GM12878 (cell line): ENCODE data around the gene TMEM176B. TPM values are rescaled to one million over a fixed set of nuclear protein-coding genes. Genes with fewer than 3 reads are reported as not detected.

Experiments
- ATF7 ChIP-seq: fragments of 450-650 bp; IDR thresholded peaks from 2 replicates; pipeline ENCODE4 v1.6.1; 2016; ENCODE audit warnings: low read depth, mild to moderate bottlenecking
- CEBPB ChIP-seq, 2 experiments: fragments of 150-350 bp in 1 of 2; IDR thresholded peaks; 2 replicates each; pipeline ENCODE4 v1.6.1; 2012 to 2014; ENCODE audit warnings: low read depth in 2 of 2, low read length in 2 of 2, borderline replicate concordance in 1 of 2, inconsistent platforms in 1 of 2
- EED ChIP-seq: sonication (generic); IDR thresholded peaks from 2 replicates; pipeline ENCODE4 v1.6.1; 2016; ENCODE audit warnings: antibody characterized with exemption, low read depth
- EGR1 ChIP-seq, 2 experiments: IDR thresholded peaks; 1 replicate in 1 of 2; 2 replicates in 1 of 2; pipeline ENCODE4 v1.6.1; 2011 to 2012; ENCODE audit warnings: low read depth in 2 of 2, low read length in 2 of 2, borderline replicate concordance in 1 of 2, mild to moderate bottlenecking in 1 of 2, moderate library complexity in 1 of 2
- FOXM1 ChIP-seq: IDR thresholded peaks from 2 replicates; pipeline ENCODE4 v1.6.1; 2012; ENCODE audit warnings: low read depth, mild to moderate bottlenecking, inconsistent platforms, low read length, moderate library complexity
- HDAC6 ChIP-seq: fragments of 200-600 bp; sonication (generic); IDR thresholded peaks from one replicate; pipeline ENCODE4 v1.8.0; 2017; ENCODE audit warnings: antibody characterized with exemption; ENCODE audit not compliant: unreplicated experiment
- JUNB ChIP-seq: IDR thresholded peaks from 2 replicates; pipeline ENCODE4 v1.6.1; 2016; ENCODE audit warnings: antibody characterized with exemption, mild to moderate bottlenecking
- JUND ChIP-seq: IDR thresholded peaks from 2 replicates; pipeline ENCODE4 v1.6.1; 2012; ENCODE audit warnings: low read depth, mild to moderate bottlenecking, low read length, improper control_type of control experiment, moderate library complexity
- MTA3 ChIP-seq: IDR thresholded peaks from 2 replicates; pipeline ENCODE4 v1.6.1; 2012; ENCODE audit warnings: low read length, inconsistent platforms, borderline replicate concordance
- MYB ChIP-seq: fragments of 150-350 bp; IDR thresholded peaks from 2 replicates; pipeline ENCODE4 v1.6.1; 2014; ENCODE audit warnings: mild to moderate bottlenecking, low read depth, low read length, borderline replicate concordance
- MYC ChIP-seq: IDR thresholded peaks from 2 replicates; pipeline ENCODE4 v1.6.1; 2011; ENCODE audit warnings: mild to moderate bottlenecking, low read length, moderate library complexity, inconsistent platforms; ENCODE audit not compliant: insufficient read depth, insufficient replicate concordance, insufficient read length, severe bottlenecking
- NBN ChIP-seq: fragments of 450-650 bp; IDR thresholded peaks from 2 replicates; pipeline ENCODE4 v1.6.1; 2016
- NFIC ChIP-seq: IDR thresholded peaks from 2 replicates; pipeline ENCODE4 v1.6.1; 2012; ENCODE audit warnings: low read depth, mild to moderate bottlenecking, inconsistent platforms, low read length, moderate library complexity
- POLR2AphosphoS5 ChIP-seq: IDR thresholded peaks from 2 replicates; pipeline ENCODE4 v1.6.1; 2011; ENCODE audit warnings: mild to moderate bottlenecking, low read length, inconsistent platforms
- RFX5 ChIP-seq: IDR thresholded peaks from 2 replicates; pipeline ENCODE4 v1.6.1; 2011; ENCODE audit warnings: low read depth, low read length, improper control_type of control experiment
- SP1 ChIP-seq: IDR thresholded peaks from one replicate; pipeline ENCODE4 v1.6.1; 2011; ENCODE audit warnings: low read depth, low read length
- TARDBP ChIP-seq: IDR thresholded peaks from 2 replicates; pipeline ENCODE4 v1.6.1; 2016; ENCODE audit warnings: borderline replicate concordance
- YBX1 ChIP-seq: fragments of 450-650 bp; IDR thresholded peaks from 2 replicates; pipeline ENCODE4 v1.6.1; 2016; ENCODE audit warnings: antibody characterized with exemption
- polyA plus RNA-seq, 11 experiments: library from polyadenylated mRNA; depleted of rRNA in 4 of 11; unstranded in 6 of 11; stranded (reverse) in 5 of 11; fragments of >200 nt; fragmentation: Nextera tagmentation in 4 of 11; fragmentation: Illumina TruSeq in 1 of 11; extraction: Ambion mirVana in 4 of 11; extraction: Trizol in 1 of 11; gene quantifications; 1 replicate in 1 of 11; 2 replicates in 10 of 11; pipeline versions ENCODE4 v1.2.1 to v1.2.3, GENCODE V29; 2011 to 2016; ENCODE audit warnings: inconsistent platforms in 2 of 11, missing spikeins in 2 of 11, low read depth in 1 of 11
- total RNA-seq, 4 experiments: library from RNA; depleted of rRNA in 3 of 4; stranded (reverse); fragments of >200 nt in 3 of 4; fragmentation: Illumina TruSeq in 1 of 4; extraction: Trizol in 1 of 4; gene quantifications; 2 replicates each; pipeline versions ENCODE4 v1.2.1 to v1.2.3, GENCODE V29; 2013 to 2021
- TF ChIP-seq, protein P1 (sequence below): IDR thresholded peaks from 2 replicates; pipeline ENCODE4 v1.6.1; 2012; ENCODE audit warnings: low read length, inconsistent platforms
- TF ChIP-seq, protein P2 (sequence below), 3 experiments: IDR thresholded peaks in 2 of 3; conservative IDR thresholded peaks in 1 of 3; 2 replicates each; pipeline ENCODE4 v1.5.1; 2011; ENCODE audit warnings: low read depth in 3 of 3, low read length in 3 of 3, mild to moderate bottlenecking in 3 of 3, control low read depth in 2 of 3, moderate library complexity in 2 of 3, inconsistent platforms in 1 of 3, mixed read lengths in 1 of 3; ENCODE audit not compliant: control insufficient read depth in 2 of 3, insufficient read depth in 1 of 3; ENCODE audit errors: extremely low read depth in 1 of 3

Gene TMEM176B
- total and polyA plus RNA-seq, 10 of the 15 experiments (the other 5 are each of a cell fraction or from before 2014, with no cell fraction given): 0.05 to 0.40 (median 0.20) TPM; not detected in 4

DNA sequence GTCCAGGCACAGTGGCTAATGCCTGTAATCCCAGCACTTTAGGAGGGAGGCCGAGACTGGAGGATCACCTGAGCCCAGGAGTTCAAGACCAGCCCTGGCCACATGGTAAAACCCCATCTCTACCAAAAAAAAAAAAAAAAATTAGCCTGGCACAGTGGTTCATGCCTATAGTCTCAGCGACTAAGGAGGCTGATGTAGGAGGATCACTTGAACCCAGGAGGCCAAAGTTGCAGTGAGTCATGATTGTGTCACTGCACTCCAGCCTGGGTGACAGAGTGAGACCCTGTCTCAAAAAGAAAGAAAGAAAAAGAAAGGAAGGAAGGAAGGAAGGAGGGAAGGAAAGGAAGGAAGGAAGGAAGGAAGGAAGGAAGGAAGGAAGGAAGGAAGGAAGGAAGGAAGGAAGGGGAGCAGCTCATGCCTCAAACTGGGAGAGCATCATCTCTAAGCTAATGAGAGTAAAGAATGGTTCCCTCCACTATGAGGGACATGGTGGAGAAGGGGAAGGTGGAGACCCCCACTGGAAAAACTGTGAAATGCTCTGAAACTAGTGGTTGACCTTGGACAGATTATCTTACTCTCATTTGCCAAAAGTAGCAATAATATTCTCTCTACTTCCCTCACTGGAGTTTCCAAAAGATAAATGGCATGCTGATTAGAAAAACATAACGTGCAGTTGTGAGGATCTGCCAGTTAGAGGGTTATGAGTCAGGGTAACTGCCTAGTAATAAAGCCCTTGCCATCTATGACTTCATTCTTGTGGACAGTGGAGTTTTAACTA lies 46.1 kb downstream of the TMEM176B start (continued):
- TF ChIP-seq NFIC: peak; percentile 85; the same call in 1 of the 2 replicates
- TF ChIP-seq YBX1: peak; percentile 12; the same call in 1 of the 2 replicates
- TF ChIP-seq, protein P1, sequence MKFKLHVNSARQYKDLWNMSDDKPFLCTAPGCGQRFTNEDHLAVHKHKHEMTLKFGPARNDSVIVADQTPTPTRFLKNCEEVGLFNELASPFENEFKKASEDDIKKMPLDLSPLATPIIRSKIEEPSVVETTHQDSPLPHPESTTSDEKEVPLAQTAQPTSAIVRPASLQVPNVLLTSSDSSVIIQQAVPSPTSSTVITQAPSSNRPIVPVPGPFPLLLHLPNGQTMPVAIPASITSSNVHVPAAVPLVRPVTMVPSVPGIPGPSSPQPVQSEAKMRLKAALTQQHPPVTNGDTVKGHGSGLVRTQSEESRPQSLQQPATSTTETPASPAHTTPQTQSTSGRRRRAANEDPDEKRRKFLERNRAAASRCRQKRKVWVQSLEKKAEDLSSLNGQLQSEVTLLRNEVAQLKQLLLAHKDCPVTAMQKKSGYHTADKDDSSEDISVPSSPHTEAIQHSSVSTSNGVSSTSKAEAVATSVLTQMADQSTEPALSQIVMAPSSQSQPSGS: peak; percentile 71
- TF ChIP-seq MYB: no peak
- peak; percentile 45; the same call in 1 of the 2 replicates for TF ChIP-seq NBN
- peak; percentile 90; the same call in 1 of the 2 replicates for TF ChIP-seq FOXM1
- peak; percentile 54; the same call in 1 of the 2 replicates for TF ChIP-seq EED
- no peak for TF ChIP-seq MTA3
- peak; percentile 43; the same call in 1 of the 2 replicates for TF ChIP-seq ATF7
- TF ChIP-seq JUND: no peak
- peak in 1 of 2 experiments; percentile 68; a peak in 1 of 4 replicates for TF ChIP-seq CEBPB (IDR thresholded peaks at IDR 0.05; ENCODE audit: borderline replicate concordance in 1 of 2, low read depth in 2 of 2, low read length in 2 of 2)
- no peak for TF ChIP-seq MYC
- TF ChIP-seq RFX5: no peak
- TF ChIP-seq HDAC6: no peak
- TF ChIP-seq EGR1 (IDR thresholded peaks at IDR 0.05; ENCODE audit: borderline replicate concordance in 1 of 2, low read depth in 2 of 2, low read length in 2 of 2): 0 out of 3 replicates have a peak, but pooled peaks of 1 of the 2 experiments have one; percentile 21
- TF ChIP-seq, protein P2, sequence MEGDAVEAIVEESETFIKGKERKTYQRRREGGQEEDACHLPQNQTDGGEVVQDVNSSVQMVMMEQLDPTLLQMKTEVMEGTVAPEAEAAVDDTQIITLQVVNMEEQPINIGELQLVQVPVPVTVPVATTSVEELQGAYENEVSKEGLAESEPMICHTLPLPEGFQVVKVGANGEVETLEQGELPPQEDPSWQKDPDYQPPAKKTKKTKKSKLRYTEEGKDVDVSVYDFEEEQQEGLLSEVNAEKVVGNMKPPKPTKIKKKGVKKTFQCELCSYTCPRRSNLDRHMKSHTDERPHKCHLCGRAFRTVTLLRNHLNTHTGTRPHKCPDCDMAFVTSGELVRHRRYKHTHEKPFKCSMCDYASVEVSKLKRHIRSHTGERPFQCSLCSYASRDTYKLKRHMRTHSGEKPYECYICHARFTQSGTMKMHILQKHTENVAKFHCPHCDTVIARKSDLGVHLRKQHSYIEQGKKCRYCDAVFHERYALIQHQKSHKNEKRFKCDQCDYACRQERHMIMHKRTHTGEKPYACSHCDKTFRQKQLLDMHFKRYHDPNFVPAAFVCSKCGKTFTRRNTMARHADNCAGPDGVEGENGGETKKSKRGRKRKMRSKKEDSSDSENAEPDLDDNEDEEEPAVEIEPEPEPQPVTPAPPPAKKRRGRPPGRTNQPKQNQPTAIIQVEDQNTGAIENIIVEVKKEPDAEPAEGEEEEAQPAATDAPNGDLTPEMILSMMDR (IDR thresholded peaks at IDR 0.05 in 2 of 3, conservative IDR thresholded peaks at IDR 0.05 in 1 of 3; ENCODE audit: control insufficient read depth in 2 of 3, extremely low read depth in 1 of 3, insufficient read depth in 1 of 3, low read depth in 3 of 3, low read length in 3 of 3): peak; percentile 45 to 56 (median 52); a peak in 5 of 6 replicates
- TF ChIP-seq TARDBP: no peak
- TF ChIP-seq SP1: no peak
- no peak for TF ChIP-seq POLR2AphosphoS5
- peak; percentile 85 for TF ChIP-seq JUNB
